SK-N-MC (cell line): ENCODE results near the gene ANAPC13.

Experiments
- DNase-seq: peaks from one replicate; pipeline ENCODE4 v3.0.0-alpha.2; 2011; ENCODE audit warnings: low read depth, low spot score
- H3K27ac ChIP-seq: fragments of 200-600 bp; sonication (generic); 2 replicates; pipeline ENCODE4 v1.5.1; 2016; ENCODE audit warnings: mixed run types
- H3K36me3 ChIP-seq: fragments of 200-600 bp; sonication (generic); 2 replicates; pipeline ENCODE4 v1.6.1; 2017; ENCODE audit warnings: antibody characterized with exemption, low read length, mixed read lengths; ENCODE audit not compliant: insufficient read depth
- H3K4me3 ChIP-seq: fragments of 200-600 bp; sonication (generic); 2 replicates; pipeline ENCODE4 v1.5.1; 2016
- H3K9ac ChIP-seq: fragments of 200-600 bp; sonication (generic); 2 replicates; pipeline ENCODE4 v1.8.0; 2017; ENCODE audit warnings: mixed run types, mixed read lengths; ENCODE audit not compliant: insufficient read length
- H3K9me3 ChIP-seq: fragments of 200-600 bp; sonication (generic); 2 replicates; pipeline ENCODE4 v1.6.1; 2017; ENCODE audit warnings: low read depth, mild to moderate bottlenecking, antibody characterized with exemption, low read length, moderate library complexity, mixed read lengths
- EZH2 ChIP-seq: fragments of 200-600 bp; sonication (generic); IDR thresholded peaks from one replicate; pipeline ENCODE4 v1.6.1; 2017; ENCODE audit warnings: antibody characterized with exemption
- FOXP2 ChIP-seq: optimal IDR thresholded peaks from 2 replicates; pipeline ENCODE3; 2011; ENCODE audit warnings: mild to moderate bottlenecking, moderate library complexity; ENCODE audit not compliant: insufficient read depth; ENCODE audit errors: extremely low read length, control extremely low read depth
- POLR2AphosphoS5 ChIP-seq: IDR thresholded peaks from 2 replicates; pipeline ENCODE4 v1.6.1; 2012; ENCODE audit warnings: mild to moderate bottlenecking, low read depth, low read length, borderline replicate concordance

The ANAPC13 gene

DNA sequence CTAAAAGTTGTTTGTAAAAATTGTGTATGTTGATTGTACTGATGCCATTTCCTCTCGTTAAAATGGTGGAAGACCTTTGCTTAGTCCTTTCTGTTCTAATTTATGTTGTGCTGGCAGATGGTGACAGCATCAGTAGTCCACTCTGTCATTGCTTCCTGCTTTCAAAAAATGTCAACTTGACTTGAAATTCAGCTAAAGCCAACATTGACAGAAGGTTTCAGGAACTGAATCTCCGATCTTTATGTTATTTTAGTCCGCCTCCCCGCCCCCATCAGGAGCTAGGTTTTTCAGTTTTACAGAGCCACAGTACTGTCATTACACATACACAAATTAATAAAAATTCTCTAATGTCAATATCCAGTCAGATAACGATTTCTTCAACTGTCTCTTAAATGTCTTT is 1.6 kb upstream of the ANAPC13 start:
- H3K9me3 ChIP-seq = no peaks in the 10 kb centered on the region
- DNase-seq = no peak
- H3K36me3 ChIP-seq = peaks cover 12% of the 10 kb centered on the region
- H3K27ac ChIP-seq = peak overlapping the region; percentile 22; the same call in 1 of the 2 replicates
- TF ChIP-seq EZH2 = no peak
- TF ChIP-seq POLR2AphosphoS5 = no peak
- TF ChIP-seq FOXP2 = no peak
- H3K4me3 ChIP-seq = peak overlapping the region; percentile 99
- peak overlapping the region; percentile 99 for H3K9ac ChIP-seq

DNA sequence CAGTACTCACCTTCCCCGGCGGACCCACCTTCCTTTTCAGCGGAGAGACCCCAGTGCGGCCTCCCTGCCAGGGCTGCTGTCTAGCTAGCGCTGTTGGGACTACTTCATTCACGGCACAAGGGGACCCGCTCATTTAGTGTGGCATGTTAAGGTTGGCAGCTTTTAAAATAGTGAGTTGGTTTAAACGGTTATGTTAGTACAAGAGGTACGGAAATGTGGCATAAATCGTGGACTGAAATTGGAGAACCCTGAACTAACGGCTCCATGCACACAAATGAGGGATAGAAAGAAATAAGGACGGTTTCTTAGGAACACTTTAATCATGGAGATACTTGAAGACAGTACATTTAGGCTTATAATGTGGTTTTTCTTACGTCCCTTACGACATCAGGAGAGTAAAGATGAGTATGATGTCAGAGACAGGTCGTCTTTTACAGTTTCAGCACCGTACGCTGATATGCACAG is 824 bp upstream of the ANAPC13 start:
- Histone ChIP-seq H3K4me3 (peak overlapping the region; percentile 99), H3K9ac (peak overlapping the region; percentile 99), H3K27ac (peak overlapping the region; percentile 91), H3K36me3 (peaks cover 19% of the 10 kb centered on the region), H3K9me3 (no peaks in the 10 kb centered on the region)
- no peak for DNase-seq
- no peak for TF ChIP-seq EZH2
- no peak for TF ChIP-seq FOXP2
- no peak; the same call in 1 of the 2 replicates for TF ChIP-seq POLR2AphosphoS5

DNA sequence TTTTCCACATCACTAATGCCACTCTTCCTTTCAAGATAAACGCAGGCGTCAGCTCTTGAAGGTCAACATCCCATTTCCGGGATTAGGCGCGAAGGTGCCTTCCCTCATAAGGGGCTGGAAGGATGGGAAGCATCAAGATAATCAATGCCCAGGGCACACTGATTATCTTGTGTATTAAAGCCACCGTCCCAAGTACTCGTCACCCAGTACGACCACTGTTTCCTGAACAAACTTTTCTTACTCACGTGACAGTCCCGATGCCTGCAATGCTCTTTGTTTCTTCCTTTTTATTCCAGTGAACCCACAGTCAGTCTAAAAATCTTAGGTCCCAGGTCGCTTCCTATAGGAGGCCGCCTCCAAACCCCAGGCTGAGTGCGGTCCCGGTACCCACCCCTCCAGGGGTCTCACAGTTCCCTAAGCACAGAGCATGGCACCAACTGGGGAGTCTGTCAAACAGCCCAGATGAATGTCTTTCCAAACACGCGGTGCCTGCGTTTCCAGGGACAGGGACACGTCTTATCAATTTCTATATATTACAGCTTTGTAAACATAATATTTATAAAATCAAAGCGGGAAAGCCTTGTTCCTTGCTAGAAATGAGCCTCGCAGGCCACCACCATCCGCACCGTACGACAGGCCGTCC is 589 bp downstream of the ANAPC13 start:
- TF ChIP-seq POLR2AphosphoS5 = no peak
- no peak for TF ChIP-seq EZH2
- TF ChIP-seq FOXP2 = no peak
- H3K4me3 ChIP-seq = peak overlapping the region; percentile 99
- peaks cover 34% of the 10 kb centered on the region for H3K36me3 ChIP-seq
- DNase-seq = no peak
- peak overlapping the region; percentile 92 for H3K27ac ChIP-seq
- H3K9ac ChIP-seq = peak overlapping the region; percentile 99
- H3K9me3 ChIP-seq = no peaks in the 10 kb centered on the region

DNA sequence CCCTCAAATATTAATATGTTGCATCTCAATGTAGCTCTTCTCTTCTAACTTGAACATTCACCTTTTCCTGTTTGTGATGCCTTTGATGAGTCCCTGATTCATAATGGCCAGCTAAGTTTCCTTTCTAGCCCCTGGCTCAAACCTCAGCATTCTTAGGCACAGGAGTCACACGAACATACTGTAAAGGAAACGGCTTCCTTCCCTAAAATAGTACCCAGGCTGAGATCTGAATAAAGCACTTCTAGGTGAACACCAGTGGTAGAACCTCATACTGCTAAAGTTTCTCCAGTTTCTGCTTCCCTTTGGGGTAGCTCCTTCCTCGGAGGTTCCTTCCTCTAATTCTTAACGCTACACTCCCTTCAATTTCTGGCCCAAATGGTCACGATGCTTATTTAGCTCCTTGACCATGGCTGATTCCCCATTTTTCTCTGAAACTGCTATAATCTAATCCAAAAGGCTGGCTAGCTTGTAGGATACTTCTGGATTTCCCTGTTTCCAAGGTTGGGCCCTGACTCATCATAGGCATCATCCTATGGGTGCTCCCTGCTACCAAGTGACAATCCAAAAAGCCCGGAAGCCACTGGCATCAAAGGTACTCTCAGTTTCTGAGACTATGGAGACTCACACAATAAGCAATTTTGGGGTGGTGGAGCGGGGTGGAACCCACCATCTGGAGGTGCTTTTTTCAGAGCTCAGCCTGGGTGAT is 2.4 kb downstream of the ANAPC13 start:
- peak overlapping the region; percentile 42 for H3K9ac ChIP-seq
- H3K4me3 ChIP-seq = no peak overlapping the region
- no peak overlapping the region for H3K27ac ChIP-seq
- no peak for DNase-seq
- peaks cover 50% of the 10 kb centered on the region for H3K36me3 ChIP-seq
- TF ChIP-seq FOXP2 (no peak), POLR2AphosphoS5 (no peak), EZH2 (no peak)
- H3K9me3 ChIP-seq = no peaks in the 10 kb centered on the region

DNA sequence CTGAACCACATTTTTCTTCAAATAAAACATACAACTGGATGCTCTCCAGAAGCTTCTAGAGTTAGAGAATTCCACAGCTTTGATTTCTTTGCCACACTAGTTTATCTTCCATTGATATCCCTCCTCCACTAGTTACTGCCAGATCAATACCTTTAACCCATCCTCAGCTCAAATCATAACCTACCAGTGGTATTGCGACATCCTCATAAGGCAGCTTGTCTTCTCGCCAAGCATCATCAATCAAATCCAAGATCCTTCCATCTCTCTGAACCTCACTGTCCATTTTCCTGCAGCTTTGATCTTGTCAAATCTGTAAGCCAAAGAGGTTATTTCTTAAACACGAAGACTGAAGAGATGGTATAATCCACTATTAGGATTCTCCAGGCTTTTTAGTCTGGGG is 3.2 kb downstream of the ANAPC13 start:
- Histone ChIP-seq H3K4me3 (no peak overlapping the region), H3K36me3 (peaks cover 57% of the 10 kb centered on the region), H3K9me3 (no peaks in the 10 kb centered on the region), H3K27ac (no peak overlapping the region), H3K9ac (peak overlapping the region; percentile 42)
- DNase-seq = no peak
- no peak for TF ChIP-seq FOXP2
- TF ChIP-seq EZH2 = no peak
- no peak for TF ChIP-seq POLR2AphosphoS5

DNA sequence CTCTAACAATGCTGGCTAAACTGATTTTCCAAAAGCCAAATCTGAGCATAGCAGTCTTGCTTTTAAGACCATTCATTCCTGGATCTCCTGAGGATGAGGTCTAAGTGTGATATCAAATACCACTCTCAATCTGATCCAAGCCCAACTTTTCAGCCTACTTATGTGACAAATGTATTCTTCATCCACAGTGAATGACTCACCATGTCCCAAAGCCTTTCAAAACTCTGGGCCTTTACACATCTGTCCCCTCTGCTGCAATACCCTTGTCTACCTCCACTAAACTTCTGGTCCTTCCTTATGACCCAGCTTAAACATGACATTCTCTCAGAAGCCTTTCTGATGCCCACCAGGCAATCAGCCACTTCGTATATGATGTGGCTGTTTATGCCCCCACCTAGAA is 4.6 kb downstream of the ANAPC13 start:
- H3K9ac ChIP-seq = no peak overlapping the region
- H3K9me3 ChIP-seq = no peaks in the 10 kb centered on the region
- no peak for DNase-seq
- TF ChIP-seq POLR2AphosphoS5 (no peak), EZH2 (no peak), FOXP2 (no peak)
- no peak overlapping the region for H3K4me3 ChIP-seq
- peaks cover 72% of the 10 kb centered on the region for H3K36me3 ChIP-seq
- no peak overlapping the region for H3K27ac ChIP-seq

DNA sequence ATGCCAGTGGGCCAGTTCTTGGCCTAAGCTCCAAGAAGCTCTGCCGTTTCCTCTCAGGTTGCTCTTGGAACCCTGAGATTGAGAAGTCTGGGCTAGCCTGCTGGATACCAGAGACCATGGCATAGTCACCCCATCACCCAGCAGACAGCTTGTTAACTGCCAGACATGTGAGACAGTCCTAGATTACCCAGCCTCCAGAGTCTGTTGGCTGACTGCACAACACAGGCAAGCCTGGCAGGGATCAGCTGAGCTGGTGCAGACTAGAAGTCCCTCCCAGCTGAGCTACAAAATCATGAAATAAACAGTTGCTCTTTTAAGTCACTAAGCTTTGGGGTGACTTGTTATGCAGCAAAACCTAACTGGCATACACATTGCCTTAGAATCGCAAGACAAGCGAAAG is 5.2 kb downstream of the ANAPC13 start:
- no peak for TF ChIP-seq EZH2

DNA sequence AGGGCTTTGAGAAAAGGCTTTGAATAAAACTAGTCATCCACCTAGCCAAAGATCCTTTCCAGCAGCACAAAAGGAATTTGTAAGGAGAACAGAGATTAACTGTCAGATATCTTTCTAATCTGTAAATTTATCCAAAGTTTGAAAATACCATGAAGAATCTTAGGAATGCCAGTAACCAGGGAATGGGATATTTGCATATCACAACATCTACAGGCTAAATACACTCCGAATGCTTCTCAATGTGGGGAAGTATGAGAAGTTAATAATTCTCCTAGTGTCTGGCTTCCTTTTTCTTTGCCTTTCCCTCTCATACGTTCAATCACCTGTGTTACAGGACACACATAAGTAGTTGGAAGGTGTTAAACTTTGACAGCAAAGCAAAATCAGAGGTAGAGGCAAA is 7.8 kb downstream of the ANAPC13 start:
- Histone ChIP-seq H3K9ac (peak overlapping the region; percentile 57), H3K9me3 (no peaks in the 10 kb centered on the region), H3K27ac (peak overlapping the region; percentile 6; the same call in 1 of the 2 replicates), H3K36me3 (peaks cover 66% of the 10 kb centered on the region), H3K4me3 (no peak overlapping the region)
- TF ChIP-seq EZH2 = no peak
- TF ChIP-seq FOXP2 = no peak
- no peak for TF ChIP-seq POLR2AphosphoS5
- no peak for DNase-seq

More for the DNA sequence above, 5.2 kb downstream of the ANAPC13 start:
- no peak for DNase-seq
- Histone ChIP-seq H3K9ac (no peak overlapping the region), H3K27ac (no peak overlapping the region), H3K9me3 (no peaks in the 10 kb centered on the region), H3K4me3 (no peak overlapping the region), H3K36me3 (peaks cover 73% of the 10 kb centered on the region)

DNA sequence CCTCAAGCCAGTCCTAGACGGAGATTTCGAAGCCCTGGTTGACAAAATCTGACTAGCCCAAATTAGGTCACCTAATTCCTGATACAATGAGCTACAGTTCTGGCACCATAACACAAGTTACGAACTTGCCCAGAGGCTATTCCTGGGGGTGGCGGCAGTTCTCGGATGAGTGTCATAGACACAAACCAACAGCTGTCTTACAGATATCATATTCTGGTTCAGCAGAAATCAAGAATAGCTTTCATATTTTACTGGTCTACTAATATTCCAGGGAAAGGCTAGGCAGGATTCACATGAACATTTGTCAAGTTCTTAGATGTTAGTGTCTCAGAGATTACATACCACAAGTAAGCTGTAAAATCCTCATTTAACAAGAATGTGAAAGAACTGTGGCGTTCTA is 8.8 kb downstream of the ANAPC13 start:
- peak overlapping the region; percentile 57 for H3K9ac ChIP-seq

More for the DNA sequence above, 8.8 kb downstream of the ANAPC13 start:
- Histone ChIP-seq H3K27ac (peak overlapping the region; percentile 42), H3K9me3 (no peaks in the 10 kb centered on the region), H3K4me3 (no peak overlapping the region), H3K36me3 (peaks cover 57% of the 10 kb centered on the region)
- no peak for DNase-seq
- no peak for TF ChIP-seq EZH2
- TF ChIP-seq FOXP2 = no peak
- no peak for TF ChIP-seq POLR2AphosphoS5
